Uterus (tissue), 2 donors: Measurements from ENCODE around the gene CREB5.

ENCODE experiments used
- POLR2A ChIP-seq, 2 donors: fragments of 450-650 bp; IDR thresholded peaks; one replicate each; pipeline ENCODE4 v1.6.1; 2016; ENCODE audit warnings: antibody characterized with exemption in 2 of 2, mild to moderate bottlenecking in 1 of 2, moderate library complexity in 1 of 2
- TF ChIP-seq, protein P1 (sequence below), 4 experiments: fragments of 200-600 bp in 2 of 4; fragments of 450-650 bp in 2 of 4; sonication (generic) in 2 of 4; IDR thresholded peaks; one replicate each; pipeline ENCODE4 v1.5.1; 2016 to 2019; ENCODE audit warnings: antibody characterized with exemption in 4 of 4, mild to moderate bottlenecking in 2 of 4, moderate library complexity in 1 of 4

DNA sequence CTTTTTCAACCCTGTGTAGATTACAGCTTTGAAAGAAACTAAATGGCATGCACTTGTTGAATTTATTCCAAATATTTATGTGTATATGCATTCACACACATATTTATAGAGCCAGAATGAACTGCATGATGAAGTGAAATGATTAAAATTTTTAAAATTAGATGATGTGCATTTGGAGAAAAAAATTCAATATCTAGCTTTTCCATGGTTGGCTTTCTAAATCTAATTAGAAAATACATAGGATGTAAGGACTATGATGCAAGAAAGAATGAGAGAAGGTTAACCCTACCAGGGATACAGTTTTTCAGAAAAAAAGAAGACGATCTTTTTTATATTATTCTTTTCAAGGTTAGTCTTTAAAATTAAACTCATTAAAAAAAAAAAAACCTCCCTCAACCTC lies 341.3 kb downstream of the CREB5 start:
- no peak for TF ChIP-seq POLR2A (IDR thresholded peaks at IDR 0.05)
- TF ChIP-seq, protein P1, sequence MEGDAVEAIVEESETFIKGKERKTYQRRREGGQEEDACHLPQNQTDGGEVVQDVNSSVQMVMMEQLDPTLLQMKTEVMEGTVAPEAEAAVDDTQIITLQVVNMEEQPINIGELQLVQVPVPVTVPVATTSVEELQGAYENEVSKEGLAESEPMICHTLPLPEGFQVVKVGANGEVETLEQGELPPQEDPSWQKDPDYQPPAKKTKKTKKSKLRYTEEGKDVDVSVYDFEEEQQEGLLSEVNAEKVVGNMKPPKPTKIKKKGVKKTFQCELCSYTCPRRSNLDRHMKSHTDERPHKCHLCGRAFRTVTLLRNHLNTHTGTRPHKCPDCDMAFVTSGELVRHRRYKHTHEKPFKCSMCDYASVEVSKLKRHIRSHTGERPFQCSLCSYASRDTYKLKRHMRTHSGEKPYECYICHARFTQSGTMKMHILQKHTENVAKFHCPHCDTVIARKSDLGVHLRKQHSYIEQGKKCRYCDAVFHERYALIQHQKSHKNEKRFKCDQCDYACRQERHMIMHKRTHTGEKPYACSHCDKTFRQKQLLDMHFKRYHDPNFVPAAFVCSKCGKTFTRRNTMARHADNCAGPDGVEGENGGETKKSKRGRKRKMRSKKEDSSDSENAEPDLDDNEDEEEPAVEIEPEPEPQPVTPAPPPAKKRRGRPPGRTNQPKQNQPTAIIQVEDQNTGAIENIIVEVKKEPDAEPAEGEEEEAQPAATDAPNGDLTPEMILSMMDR (IDR thresholded peaks at IDR 0.05): no peak
